Activated CD8-positive, alpha-beta memory T cell treated with anti-CD3 and anti-CD28 coated beads, Interleukin-2, amount 50 U/mL, for 1 hour (primary cell): ENCODE data around the gene TSPAN11.

Experiments
- DNase-seq: peaks from one replicate; pipeline ENCODE4 v3.0.0-alpha.2; 2020; ENCODE audit errors: extremely low read depth

Gene TSPAN11

GRCh38 chr12:30979371-30980259 lies 53.1 kb downstream of the TSPAN11 start:
- no peak for DNase-seq

- no peak for DNase-seq
Observed at GRCh38 chr12:30980955-30981662, 54.6 kb downstream of the TSPAN11 start.

DNA sequence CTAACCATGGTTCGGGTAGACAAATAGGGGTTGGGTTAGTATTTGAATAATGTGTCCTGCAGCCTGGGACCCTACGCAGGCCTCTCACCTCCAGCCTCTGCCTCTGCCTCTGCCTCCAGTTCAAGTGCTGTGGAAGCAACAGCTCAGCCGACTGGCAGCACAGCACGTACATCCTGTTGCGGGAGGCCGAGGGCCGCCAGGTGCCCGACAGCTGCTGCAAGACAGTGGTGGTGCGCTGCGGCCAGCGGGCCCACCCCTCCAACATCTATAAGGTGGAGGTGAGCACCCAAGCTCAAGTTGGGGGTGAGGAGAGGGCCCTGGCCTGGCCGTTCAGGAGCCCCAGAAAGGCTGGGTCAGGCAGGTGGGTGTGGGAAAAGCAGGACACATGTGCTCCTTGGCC lies 55.9 kb downstream of the TSPAN11 start:
- no peak for DNase-seq

DNA sequence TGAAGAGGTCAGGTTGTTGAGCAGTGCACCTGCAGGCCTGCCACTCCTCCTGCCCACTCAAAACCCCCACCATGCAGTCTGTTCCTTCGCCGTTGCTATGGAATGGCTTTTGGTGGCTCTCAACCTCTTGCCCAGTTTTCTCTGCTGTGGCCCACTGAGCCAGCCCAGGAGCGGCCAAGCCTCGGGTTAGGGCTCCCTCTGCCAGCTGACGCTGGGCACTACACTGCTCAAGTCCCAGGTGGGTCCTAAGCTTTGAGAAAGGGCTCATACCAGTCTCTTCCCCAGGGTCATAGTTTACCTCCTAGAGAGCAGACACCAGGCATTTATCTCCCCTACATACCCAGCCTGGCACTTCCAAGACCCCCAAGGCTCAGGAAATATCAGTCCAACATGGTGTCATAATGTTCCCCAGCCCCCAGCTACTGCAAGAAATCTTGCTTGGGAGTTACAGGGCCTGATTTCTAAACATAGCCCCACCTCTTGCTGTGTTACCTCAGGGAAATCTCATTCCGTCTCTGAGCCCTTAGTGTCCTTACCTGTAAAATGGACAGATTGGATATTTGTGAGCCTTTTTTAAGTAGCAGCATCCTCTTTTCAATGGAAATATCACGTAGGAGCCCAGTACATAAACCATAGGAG lies 59.4 kb downstream of the TSPAN11 start:
- DNase-seq: no peak

GRCh38 chr12:30988086-30988485 lies 61.5 kb downstream of the TSPAN11 start:
- no peak for DNase-seq

GRCh38 chr12:30988646-30989286 lies 62.2 kb downstream of the TSPAN11 start:
- no peak for DNase-seq

DNA sequence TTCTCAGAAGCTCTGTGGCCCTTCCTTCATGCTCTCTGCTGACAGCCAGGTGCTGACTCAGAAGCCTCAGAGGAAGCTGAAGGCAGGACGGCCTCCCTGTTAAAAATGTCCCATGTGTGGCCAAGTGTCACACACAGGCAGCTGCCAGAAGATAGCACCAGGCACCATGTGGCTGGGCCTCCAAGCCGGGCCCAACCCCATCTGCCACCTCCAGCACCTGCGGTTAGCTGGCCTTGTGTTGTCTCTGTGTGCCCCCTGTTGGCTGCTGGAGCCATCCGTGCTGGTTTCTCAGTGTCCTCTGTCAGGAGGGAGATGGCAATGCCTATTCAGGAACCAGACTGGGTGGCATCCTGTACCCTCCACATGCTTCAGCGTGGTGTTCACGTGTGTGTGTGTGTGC lies 63.2 kb downstream of the TSPAN11 start:
- DNase-seq: no peak

GRCh38 chr12:30990316-30990715 lies 63.8 kb downstream of the TSPAN11 start:
- no peak for DNase-seq

GRCh38 chr12:30990776-30991175 lies 64.2 kb downstream of the TSPAN11 start:
- DNase-seq: no peak

GRCh38 chr12:30991466-30991865 lies 64.9 kb downstream of the TSPAN11 start:
- DNase-seq: no peak

DNA sequence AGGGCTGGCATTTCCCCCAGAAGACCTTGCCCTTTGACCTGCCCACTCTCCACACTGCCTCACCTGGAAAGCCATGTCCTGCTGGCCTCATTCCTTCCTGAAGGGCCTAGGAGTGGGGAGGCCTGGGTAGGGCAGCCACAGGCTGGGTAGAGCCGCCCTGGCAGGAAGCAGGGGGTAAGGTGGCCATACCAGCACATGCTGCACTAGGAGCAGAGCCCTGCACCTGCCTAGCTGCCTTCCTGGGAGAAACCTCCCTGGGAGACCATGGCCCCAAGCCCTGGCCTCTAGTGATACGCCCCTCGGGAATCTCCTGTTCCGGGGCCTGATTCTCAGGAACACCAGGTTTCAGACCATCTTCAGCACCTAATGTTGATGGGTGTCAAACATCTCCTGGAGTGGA lies 65.8 kb downstream of the TSPAN11 start:
- DNase-seq: no peak

- no peak for DNase-seq
Observed at GRCh38 chr12:30993766-30994165, 67.2 kb downstream of the TSPAN11 start.

- DNase-seq: no peak
Observed at GRCh38 chr12:30994274-30994673, 67.7 kb downstream of the TSPAN11 start.

DNA sequence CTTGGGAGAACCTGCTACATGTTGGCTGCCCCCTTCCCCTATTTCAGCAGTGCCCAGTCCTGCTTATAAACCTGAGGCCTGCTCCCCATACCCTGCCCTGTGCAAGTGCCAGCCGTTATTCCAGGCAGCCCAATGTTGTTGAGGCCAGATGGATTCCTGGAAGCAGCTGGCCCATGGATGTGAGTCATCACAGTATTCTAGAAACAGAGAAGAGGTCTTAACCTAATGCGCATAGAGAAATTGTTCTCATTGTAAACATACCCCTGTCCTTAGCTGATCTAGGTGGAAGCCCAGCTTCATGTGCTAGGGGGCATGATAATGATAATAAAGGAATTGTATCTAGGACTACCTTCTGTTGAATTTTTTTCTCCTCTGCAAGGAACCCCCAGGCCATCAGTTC lies 69.7 kb downstream of the TSPAN11 start:
- DNase-seq: no peak

DNA sequence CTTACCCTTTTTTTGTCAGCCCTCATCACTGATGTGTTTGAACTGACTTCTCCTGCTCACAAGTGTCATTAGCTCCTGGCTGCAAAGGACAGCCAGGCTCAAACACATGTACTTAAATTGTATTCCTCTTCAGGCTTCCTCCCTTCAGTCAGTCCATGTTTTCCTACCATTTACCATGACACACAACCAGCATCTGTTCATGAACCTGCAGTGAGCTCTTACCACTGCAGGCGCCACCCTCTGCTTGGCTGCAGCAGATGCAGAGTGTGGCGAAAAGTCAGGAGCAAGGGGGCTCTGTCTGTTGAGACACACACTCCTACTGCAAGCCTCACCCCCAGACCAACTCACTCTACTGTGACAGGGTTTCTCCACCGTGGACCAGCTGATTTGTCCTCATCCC lies 70.2 kb downstream of the TSPAN11 start:
- no peak for DNase-seq

DNA sequence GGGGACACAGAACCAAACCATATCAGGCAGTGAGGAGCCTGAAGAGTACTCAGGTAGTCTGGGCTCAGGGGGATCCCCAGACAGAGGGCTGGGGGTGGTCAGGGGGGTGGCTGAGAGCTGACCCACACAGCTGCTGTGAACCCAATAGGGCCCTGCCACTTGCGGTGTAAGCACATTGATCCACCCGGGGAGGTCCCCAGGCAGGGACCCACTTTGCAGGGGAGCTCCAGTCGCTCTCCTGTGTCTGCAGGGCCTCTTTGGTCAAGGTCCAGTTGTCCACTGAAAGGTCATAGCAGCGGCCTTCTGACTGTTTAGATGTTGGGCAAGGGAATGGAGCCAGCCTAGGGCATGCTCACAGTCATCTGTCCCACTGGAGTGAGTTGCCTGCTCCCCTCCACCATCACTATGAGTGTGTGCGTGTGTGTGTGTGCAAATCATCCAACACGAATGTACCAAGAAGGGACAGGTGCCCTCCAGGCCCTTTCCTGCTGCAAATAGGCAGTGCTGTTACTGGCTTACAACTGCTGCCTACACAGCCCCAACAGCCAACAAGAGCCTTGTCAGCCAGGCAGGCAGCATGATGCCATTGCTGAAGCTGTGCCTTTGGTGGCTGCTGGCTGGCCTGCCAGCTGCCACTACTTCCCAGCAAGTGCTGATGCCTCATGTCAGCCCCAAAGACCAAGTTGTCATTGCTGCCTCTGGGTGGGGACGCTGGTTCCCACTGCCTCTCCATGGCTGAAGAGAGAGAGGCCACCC lies 71.3 kb downstream of the TSPAN11 start:
- no peak for DNase-seq

- no peak for DNase-seq
Observed at GRCh38 chr12:30999011-30999410, 72.5 kb downstream of the TSPAN11 start.

DNA sequence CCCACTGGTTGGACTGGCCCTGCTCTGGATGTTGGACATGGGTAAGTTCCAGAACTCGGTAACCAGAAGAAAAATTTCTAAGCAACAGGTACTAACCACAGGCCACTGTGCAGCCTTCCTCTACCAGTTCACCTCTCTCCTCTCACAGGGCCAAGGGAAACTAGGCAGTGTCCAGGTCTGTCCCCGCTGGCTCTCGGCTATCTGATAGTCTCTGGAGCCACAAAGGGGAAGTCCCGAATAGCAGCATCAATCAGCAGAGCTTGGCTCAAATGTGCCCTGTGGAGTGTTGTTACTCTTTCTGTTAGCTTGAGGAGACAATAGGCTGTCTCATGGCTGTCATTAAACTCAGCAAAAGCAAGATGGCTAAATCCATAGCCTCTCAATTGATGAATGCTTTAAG lies 73.2 kb downstream of the TSPAN11 start:
- DNase-seq: no peak

DNA sequence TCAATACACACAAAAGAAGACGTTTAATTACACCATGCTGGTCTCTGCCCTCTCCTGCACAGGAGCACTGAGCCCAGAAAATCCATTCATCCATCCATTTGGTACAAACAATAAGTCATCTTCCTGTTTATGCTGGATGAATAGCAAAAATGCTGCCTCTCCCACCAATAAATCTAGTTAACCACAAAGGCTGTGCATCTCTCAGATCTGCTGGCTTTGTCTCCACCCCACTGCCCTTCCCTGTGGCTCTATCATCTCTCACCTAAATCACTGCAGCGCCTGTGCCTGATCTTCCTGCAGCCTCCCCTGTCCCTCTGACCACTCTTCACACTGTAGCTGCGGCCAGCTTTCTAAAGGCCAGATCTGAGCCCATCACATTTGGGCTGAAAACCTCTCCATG lies 74.2 kb downstream of the TSPAN11 start:
- DNase-seq: no peak

GRCh38 chr12:31001581-31002360 lies 75.2 kb downstream of the TSPAN11 start:
- no peak for DNase-seq

DNA sequence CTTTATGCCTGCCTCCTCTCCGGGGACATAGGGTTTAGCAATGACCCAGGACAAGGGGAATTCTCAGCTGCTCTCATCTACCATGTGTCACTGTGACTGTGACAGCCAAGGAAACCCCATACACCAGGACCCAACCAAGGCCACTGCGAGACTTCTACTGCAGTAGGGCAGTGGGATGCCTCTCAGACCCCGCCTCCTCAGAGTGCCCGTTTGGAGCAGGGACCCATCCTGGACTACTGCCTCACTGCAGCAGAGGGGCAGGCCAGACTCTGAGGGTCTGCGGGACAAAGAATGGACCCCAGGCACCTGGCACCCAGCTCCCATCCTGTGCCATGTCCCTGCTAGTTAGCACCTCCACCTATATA lies 75.8 kb downstream of the TSPAN11 start:
- DNase-seq: no peak
